ENCODE measurements around the gene PSTPIP1.

Gene PSTPIP1

DNA sequence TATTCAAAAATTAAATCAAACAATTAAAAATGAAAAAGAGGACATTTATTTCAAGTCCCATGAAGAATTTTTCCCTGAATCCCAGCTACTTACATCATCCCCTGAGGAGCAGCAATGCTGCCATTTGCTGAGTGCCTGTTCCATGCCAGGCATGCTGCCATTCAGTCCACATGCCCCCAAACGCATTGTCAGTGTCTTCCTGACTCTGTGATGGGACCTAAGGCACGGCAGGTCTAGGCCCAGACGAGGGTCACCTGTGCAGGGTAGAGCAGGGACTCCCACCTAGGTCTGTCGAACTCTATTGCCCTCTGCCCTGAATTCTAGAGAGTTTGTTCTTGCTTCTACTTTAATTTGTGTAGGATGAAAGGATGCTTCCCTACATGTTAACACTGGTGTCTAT lies 7.0 kb downstream of the PSTPIP1 start:
- DNase-seq: no peak

GRCh38 chr15:77002436-77002835 lies 7.5 kb downstream of the PSTPIP1 start:
- DNase-seq: no peak

DNA sequence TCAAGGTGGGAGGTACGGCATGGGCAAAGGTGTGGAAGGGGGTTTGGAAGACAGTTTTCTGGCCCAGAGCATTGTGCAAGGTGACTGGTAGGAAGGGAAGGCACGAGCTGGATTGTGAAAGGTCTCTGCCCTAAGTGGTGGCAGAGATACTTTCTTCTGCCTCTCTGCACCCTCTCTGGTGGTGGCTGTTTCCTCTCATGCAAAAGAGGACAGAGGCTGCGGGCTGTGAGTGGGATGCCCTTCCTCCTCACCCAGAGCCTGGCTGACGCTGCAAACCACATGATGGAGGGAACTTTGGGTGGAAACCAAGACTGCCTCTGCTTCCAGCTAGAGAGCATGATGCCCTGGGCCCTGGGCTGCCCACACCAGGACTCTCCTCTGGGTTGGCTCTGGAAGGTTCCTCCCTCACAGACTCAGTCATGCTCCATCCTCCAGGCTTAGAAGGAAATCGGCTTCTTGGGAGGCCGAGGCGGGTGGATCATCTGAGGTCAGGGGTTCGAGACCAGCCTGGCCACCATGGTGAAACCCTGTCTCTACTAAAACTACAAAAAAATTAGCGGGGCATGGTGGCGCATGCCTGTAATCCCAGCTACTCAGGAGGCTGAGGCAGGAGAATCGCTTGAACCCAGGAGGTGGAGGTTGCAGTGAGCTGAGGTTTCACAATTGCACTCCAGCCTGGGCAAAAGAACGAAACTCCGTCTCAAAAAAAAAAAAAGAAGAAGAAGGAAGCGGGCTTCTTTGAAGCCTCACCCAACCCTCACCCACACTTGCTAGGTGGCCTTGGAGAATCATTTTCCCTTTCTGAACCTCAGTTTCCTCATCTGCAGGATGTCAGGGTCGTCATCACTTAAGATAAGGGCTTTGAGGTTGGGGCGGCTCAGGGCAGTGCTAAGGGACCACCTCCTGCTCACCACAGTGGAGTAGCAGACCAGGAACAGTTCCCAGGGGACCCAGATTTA lies 8.3 kb downstream of the PSTPIP1 start:
- DNase-seq: peak; percentile 91 to 99

DNA sequence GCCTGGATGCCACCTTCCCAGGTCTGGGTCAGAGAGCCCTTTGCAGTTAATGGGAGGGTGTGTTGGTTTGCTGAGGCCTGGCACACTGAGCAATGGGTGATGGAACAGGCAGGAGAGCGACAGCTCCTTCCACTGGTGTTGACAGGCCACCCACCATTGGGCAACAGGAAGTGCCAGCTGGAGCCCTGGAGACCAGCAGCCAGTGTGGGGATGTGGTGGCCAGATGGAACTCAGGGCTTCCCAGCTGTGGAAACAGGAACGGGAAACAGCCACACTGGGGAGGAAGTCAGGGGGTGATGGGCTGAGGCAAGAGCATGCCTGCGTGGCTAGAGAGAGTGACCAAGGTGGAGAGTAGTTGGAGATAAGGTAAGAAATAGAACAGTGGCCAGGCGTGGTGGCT lies 9.3 kb downstream of the PSTPIP1 start:
- DNase-seq: peak; percentile 79 to 92

- no peak for DNase-seq
Measured at GRCh38 chr15:77009176-77009575, 14.2 kb downstream of the PSTPIP1 start.

DNA sequence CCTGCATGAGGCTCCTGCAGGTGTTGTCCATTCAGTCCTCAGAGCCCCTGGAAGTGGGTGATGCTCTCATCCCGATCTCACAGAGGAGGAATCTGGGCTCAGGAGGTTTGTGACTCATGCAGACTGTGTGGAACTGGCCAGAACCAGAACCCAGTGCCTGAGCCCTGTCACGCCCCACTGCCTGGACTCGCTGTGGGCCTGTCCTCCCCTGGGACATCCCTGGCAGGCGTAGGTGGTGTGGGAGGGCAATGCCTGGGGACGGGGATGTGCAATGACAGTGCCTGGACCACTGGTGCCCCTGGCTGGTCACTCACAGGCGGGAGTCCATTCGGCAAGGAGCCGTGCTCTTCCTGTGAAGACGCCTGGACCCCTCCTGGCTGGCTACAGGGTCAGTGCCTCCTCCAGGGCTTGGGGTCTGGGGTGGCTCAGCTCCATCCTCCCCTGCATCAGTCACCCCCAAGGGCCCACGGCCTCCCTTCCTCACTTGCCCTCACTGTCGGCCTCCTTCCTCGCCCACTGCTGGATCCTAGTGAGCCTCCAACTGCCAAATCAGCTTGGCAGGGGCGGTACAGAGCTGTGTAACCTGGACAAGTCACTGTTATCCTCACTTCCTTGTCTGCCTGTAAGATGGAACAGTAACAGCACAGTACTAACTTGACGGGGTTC lies 14.9 kb downstream of the PSTPIP1 start:
- no peak for DNase-seq

DNA sequence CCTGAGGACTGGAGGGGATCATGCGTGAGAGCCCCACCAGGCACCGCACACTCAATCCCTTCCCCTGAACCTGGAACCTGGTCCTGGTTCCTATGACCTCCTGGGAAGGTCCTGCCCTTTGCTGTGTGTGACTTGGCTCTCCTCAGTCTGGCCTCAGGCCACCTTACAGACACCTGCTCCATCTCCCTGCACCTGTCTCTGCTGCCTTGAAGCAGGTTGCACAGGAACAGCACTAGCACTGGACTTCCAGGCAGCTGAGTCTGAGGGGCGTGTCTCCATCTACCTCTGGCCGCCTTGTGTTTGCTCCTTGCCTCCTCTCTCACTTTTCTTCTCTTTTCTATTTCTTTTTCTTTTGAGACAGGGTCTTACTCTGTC lies 15.4 kb downstream of the PSTPIP1 start:
- no peak for DNase-seq

DNA sequence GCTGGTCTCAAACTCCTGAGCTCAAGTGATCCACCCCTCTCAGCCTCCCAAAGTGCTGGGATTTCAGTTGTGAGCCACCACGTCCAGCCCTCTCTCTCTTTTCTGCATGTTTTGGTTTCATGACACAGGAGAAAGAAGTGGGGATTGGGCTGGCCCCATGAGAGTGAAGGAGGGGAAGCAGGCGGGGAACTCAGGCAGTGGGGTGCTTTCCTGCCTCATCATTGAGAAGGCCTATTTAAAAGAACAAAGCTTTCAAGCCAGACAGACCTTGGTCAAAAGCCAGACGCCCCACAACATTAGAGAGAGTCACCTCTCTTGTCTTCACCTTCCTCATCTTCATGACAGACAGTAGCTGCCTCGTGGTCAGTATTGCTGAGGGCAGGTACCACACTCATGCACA lies 15.9 kb downstream of the PSTPIP1 start:
- no peak for DNase-seq

GRCh38 chr15:77012117-77012712 lies 17.3 kb downstream of the PSTPIP1 start:
- DNase-seq: no peak

- DNase-seq: no peak
Measured at GRCh38 chr15:77012868-77013267, 17.9 kb downstream of the PSTPIP1 start.

DNA sequence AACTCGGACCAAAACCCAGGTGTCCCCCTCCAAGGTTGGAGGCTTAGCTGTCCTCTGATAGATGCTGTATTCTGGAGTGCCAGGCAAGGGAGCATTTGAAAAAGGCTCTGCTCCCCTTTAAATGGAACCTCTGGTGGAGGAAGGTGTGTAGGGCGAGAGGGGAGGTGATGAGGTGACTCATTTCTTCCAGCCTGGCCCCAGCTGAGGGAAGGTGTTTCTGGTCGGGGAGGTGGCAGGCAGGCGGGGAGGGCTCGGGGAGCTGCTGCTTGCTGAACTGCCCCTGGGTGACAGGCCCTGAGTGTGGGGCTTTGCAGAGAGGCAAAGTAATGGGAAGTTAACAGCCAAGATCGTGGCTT lies 18.8 kb downstream of the PSTPIP1 start:
- DNase-seq: no peak

- DNase-seq: peak; percentile 83 to 94
Measured at GRCh38 chr15:77014132-77015081, 19.5 kb downstream of the PSTPIP1 start.

DNA sequence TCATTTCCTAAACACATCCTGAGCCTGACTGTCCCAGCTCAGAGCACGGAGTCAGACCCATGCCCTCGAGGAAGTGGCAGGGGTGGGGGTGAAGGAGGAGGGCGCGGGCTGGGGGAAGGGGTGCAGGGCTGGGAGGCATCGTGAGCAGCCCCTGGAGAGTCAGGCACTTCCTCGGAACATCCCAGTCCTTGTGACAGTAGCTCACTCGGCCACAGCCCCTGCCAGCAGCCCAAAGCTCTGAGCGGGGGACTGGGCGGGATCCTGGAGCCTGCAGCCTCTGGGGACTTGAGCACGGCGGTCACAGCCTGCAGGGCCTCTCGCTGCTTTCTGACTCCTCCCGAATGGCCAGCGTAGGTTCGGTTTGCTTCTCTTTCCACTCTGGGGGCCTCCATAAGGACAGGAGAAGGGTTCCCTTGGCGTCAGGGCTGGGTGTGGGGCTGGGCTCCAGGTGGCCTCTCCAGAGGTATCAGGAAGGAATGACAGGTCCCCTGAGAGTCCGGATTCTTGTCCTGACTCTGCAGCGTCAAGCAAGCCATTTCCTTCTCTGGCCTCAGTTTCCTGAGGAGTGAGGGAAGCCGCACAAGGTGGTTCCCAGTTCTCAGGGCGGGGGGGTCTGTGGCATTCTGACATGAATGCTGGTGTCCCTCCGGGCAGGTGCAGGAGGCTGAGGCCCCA lies 20.9 kb downstream of the PSTPIP1 start:
- peak in 1 of 2 donors; percentile 37 for DNase-seq

GRCh38 chr15:77016321-77016695 lies 21.4 kb downstream of the PSTPIP1 start:
- no peak for DNase-seq

GRCh38 chr15:77017091-77017660 lies 22.2 kb downstream of the PSTPIP1 start:
- DNase-seq: no peak

- DNase-seq: no peak
Measured at GRCh38 chr15:77017761-77018720, 23.1 kb downstream of the PSTPIP1 start.

DNA sequence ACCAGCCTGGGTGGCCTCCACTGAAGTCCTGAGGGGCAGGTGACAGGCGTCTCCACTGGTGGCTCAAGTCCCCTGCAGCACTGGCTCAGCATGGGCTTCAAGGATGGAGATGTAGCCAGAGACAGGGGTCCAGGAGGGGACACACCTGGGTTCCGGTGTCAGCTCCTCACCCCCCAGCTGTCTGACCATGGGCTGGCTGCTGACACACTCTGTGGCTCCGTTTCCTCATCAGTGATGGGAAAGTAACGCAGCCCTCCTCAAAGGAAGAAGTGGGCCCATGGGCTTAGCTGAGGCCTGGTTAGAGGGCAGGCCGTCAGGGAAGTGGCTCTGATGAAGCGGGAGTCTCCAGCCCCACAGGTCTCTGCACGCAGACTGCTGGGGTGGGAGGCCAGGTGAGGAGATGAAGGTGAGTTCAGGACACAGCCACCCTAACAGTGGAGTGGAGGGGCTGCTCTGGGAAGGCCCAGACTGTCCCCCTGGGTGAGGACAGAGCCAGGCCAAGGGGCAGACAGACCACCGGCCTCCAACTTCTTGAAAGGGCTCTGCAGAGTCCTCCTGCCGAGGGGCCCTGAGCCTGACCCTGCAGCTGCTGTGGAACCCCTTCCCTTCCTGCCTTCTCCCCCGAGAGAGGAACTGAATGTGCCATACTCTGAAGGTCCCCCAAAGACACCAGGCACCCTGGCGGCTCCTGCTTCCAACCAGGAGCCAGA lies 24.0 kb downstream of the PSTPIP1 start:
- DNase-seq: peak; percentile 22 to 54

DNA sequence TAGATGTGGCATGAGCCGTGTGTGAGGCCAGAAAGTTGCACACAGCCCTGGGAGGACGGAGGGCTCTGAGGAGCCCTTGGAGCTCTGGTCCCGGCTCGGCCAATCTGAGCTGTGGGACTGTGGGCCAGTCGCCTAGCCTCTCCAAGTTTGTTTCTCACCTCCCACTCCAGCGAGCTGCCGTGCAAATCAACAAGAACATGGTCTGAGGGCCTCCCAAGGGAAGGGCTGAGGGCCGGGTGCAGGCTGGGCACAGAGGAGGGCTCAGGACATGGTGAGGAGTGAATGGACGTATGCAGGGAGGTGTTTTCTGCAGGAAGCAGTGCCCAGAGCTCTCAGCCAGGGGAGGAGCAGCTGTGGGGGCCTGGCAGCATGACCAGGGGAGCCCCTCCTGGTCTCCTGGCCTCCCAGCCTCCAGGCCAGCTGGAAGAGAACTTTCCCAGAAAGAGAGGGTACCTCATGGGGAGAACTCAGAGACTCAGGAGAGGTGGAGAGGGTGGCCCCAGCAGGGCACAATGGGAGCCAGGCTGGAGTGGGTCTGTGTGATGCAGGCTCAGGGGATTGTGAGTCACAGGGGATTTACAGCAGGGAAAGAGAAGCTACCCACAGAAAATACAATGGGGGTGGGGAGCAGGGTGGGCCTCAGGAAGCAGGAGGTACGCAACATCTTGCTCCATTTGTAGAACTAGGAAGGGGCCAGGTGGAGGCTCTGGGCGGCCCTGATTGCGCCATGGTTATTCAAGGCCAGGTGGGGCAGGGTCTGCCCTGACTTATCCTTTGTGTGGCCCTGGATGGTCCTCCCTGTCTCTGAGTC lies 24.8 kb downstream of the PSTPIP1 start:
- peak; percentile 78 to 92 for DNase-seq

All from inflammatory macrophage treated with lipopolysaccharide for 1 hour (primary cell).